Measurements from ENCODE around the gene TMEM86B. TPM values are rescaled to one million over a fixed set of nuclear protein-coding genes. Genes with fewer than 3 reads are reported as not detected.

The TMEM86B gene
- total and polyA plus RNA-seq, 2 experiments from 2014 or later: 0.46 to 2.4 TPM

- H3K79me2 ChIP-seq (ENCODE audit: insufficient read depth): peaks cover 90% of the 10 kb centered on the region
- H3F3A ChIP-seq (ENCODE audit: insufficient read depth): no peaks in the 10 kb centered on the region
- H3K9me2 ChIP-seq (ENCODE audit: insufficient read depth): no peaks in the 10 kb centered on the region
- no peak overlapping the region for H3K4me3 ChIP-seq
- no peaks in the 10 kb centered on the region for H3K9me3 ChIP-seq (ENCODE audit: low read depth)
- no peak overlapping the region for H2AFZ ChIP-seq
- no peak overlapping the region for H3K27ac ChIP-seq
- H3K4me2 ChIP-seq (ENCODE audit: unreplicated experiment): no peak overlapping the region
- H3K27me3 ChIP-seq (replicated peaks; ENCODE audit: insufficient read depth): no peaks in the 10 kb centered on the region
- TF ChIP-seq EZH2 (IDR thresholded peaks at IDR 0.05; ENCODE audit: insufficient read depth, poor library complexity, severe bottlenecking): no peak
- no peak overlapping the region for H3K9ac ChIP-seq
- H4K20me1 ChIP-seq (ENCODE audit: insufficient read depth): no peaks in the 10 kb centered on the region; the same call in 1 of the 2 replicates
- 0 out of 2 replicates have a peak, but pooled peaks cover 3% of the 10 kb centered on the region for H3K4me1 ChIP-seq (ENCODE audit: insufficient read depth)
- in situ Hi-C loops (cut with MboI): no loop called here
- H3K36me3 ChIP-seq (ENCODE audit: low read depth): no peaks in the 10 kb centered on the region
- no peak for DNase-seq
- 78 to 86% methylated on average over 9 of the region's 9 CpGs for WGBS, 2 experiments (ENCODE audit: low coverage in 1 of 2, low lambda C conversion rate in 2 of 2, missing lambda C conversion rate in 2 of 2)
Observed at GRCh38 chr19:55248704-55249103, 20.1 kb upstream of the TMEM86B start.

- H3K4me2 ChIP-seq (ENCODE audit: unreplicated experiment): no peak overlapping the region
- H3F3A ChIP-seq (ENCODE audit: insufficient read depth): no peaks in the 10 kb centered on the region
- in situ Hi-C loops (cut with MboI): no loop called here
- H3K9me3 ChIP-seq (ENCODE audit: low read depth): no peaks in the 10 kb centered on the region
- no peaks in the 10 kb centered on the region for H3K9me2 ChIP-seq (ENCODE audit: insufficient read depth)
- WGBS, 2 experiments (ENCODE audit: low coverage in 1 of 2, low lambda C conversion rate in 2 of 2, missing lambda C conversion rate in 2 of 2): 78 to 82% methylated on average over 10 of the region's 10 CpGs
- H3K27me3 ChIP-seq (replicated peaks; ENCODE audit: insufficient read depth): no peaks in the 10 kb centered on the region
- peak overlapping the region; percentile 35 for H3K27ac ChIP-seq
- no peak overlapping the region for H3K4me3 ChIP-seq
- DNase-seq: no peak
- H2AFZ ChIP-seq: no peak overlapping the region
- H3K4me1 ChIP-seq (ENCODE audit: insufficient read depth): 0 out of 2 replicates have a peak, but pooled peaks cover 3% of the 10 kb centered on the region
- no peaks in the 10 kb centered on the region for H3K36me3 ChIP-seq (ENCODE audit: low read depth)
- H3K9ac ChIP-seq: no peak overlapping the region
- H4K20me1 ChIP-seq (ENCODE audit: insufficient read depth): no peaks in the 10 kb centered on the region; the same call in 1 of the 2 replicates
- H3K79me2 ChIP-seq (ENCODE audit: insufficient read depth): peaks cover 85% of the 10 kb centered on the region
- no peak for TF ChIP-seq EZH2phosphoT487 (IDR thresholded peaks at IDR 0.05; ENCODE audit: insufficient read depth, low read depth)
- TF ChIP-seq EZH2 (IDR thresholded peaks at IDR 0.05; ENCODE audit: insufficient read depth, poor library complexity, severe bottlenecking): no peak
Observed at GRCh38 chr19:55248166-55248675, 19.7 kb upstream of the TMEM86B start.

- no peak overlapping the region for H3K4me2 ChIP-seq (ENCODE audit: unreplicated experiment)
- H2AFZ ChIP-seq: no peak overlapping the region
- H3F3A ChIP-seq (ENCODE audit: insufficient read depth): no peaks in the 10 kb centered on the region
- in situ Hi-C loops (cut with MboI): no loop called here
- H3K4me3 ChIP-seq: no peak overlapping the region
- no peaks in the 10 kb centered on the region for H3K9me2 ChIP-seq (ENCODE audit: insufficient read depth)
- 0 out of 2 replicates have a peak, but pooled peaks cover 3% of the 10 kb centered on the region for H3K4me1 ChIP-seq (ENCODE audit: insufficient read depth)
- H3K79me2 ChIP-seq (ENCODE audit: insufficient read depth): peaks cover 79% of the 10 kb centered on the region
- no peaks in the 10 kb centered on the region for H3K27me3 ChIP-seq (replicated peaks; ENCODE audit: insufficient read depth)
- DNase-seq: peak; percentile 73
- no peaks in the 10 kb centered on the region for H3K9me3 ChIP-seq (ENCODE audit: low read depth)
- no peaks in the 10 kb centered on the region for H3K36me3 ChIP-seq (ENCODE audit: low read depth)
- H4K20me1 ChIP-seq (ENCODE audit: insufficient read depth): no peaks in the 10 kb centered on the region; the same call in 1 of the 2 replicates
- WGBS, 2 experiments (ENCODE audit: low coverage in 1 of 2, low lambda C conversion rate in 2 of 2, missing lambda C conversion rate in 2 of 2): 49 to 51% methylated on average over 10 of the region's 10 CpGs
- no peak overlapping the region for H3K9ac ChIP-seq
- peak overlapping the region; percentile 35 for H3K27ac ChIP-seq
- TF ChIP-seq EZH2phosphoT487 (IDR thresholded peaks at IDR 0.05; ENCODE audit: insufficient read depth, low read depth) (no peak), EZH2 (IDR thresholded peaks at IDR 0.05; ENCODE audit: insufficient read depth, poor library complexity, severe bottlenecking) (no peak)
Observed at GRCh38 chr19:55247621-55248099, 19.1 kb upstream of the TMEM86B start.

- H3K9me2 ChIP-seq (ENCODE audit: insufficient read depth): no peaks in the 10 kb centered on the region
- H3K4me1 ChIP-seq (ENCODE audit: insufficient read depth): 0 out of 2 replicates have a peak, but pooled peaks cover 3% of the 10 kb centered on the region
- peak overlapping the region; percentile 27; the same call in 1 of the 2 replicates for H3K27ac ChIP-seq
- in situ Hi-C loops (cut with MboI): no loop called here
- no peak for DNase-seq
- H4K20me1 ChIP-seq (ENCODE audit: insufficient read depth): no peaks in the 10 kb centered on the region; the same call in 1 of the 2 replicates
- peaks cover 70% of the 10 kb centered on the region for H3K79me2 ChIP-seq (ENCODE audit: insufficient read depth)
- H3K9ac ChIP-seq: no peak overlapping the region
- H3K9me3 ChIP-seq (ENCODE audit: low read depth): no peaks in the 10 kb centered on the region
- no peaks in the 10 kb centered on the region for H3F3A ChIP-seq (ENCODE audit: insufficient read depth)
- no peak overlapping the region for H3K4me2 ChIP-seq (ENCODE audit: unreplicated experiment)
- no peaks in the 10 kb centered on the region for H3K36me3 ChIP-seq (ENCODE audit: low read depth)
- 92 to 93% methylated on average over 38 to 40 of the region's 40 CpGs for WGBS, 2 experiments (ENCODE audit: low coverage in 1 of 2, low lambda C conversion rate in 2 of 2, missing lambda C conversion rate in 2 of 2)
- H3K4me3 ChIP-seq: no peak overlapping the region
- H2AFZ ChIP-seq: no peak overlapping the region
- no peaks in the 10 kb centered on the region for H3K27me3 ChIP-seq (replicated peaks; ENCODE audit: insufficient read depth)
- TF ChIP-seq EZH2phosphoT487 (IDR thresholded peaks at IDR 0.05; ENCODE audit: insufficient read depth, low read depth): no peak
- no peak for TF ChIP-seq EZH2 (IDR thresholded peaks at IDR 0.05; ENCODE audit: insufficient read depth, poor library complexity, severe bottlenecking)
Observed at GRCh38 chr19:55246462-55247451, 18.2 kb upstream of the TMEM86B start.
